Hepatocyte (in vitro differentiated cells): ENCODE data around the gene FAM25G.

ENCODE experiments used
- CTCF ChIP-seq: fragments of 200-600 bp; sonication (generic); IDR thresholded peaks from 2 replicates; pipeline ENCODE4 v1.5.1; 2016; ENCODE audit warnings: antibody characterized with exemption, mild to moderate bottlenecking; ENCODE audit not compliant: poor library complexity
- EZH2phosphoT487 ChIP-seq: fragments of 200-600 bp; sonication (generic); IDR thresholded peaks from one replicate; pipeline ENCODE4 v1.6.1; 2018; ENCODE audit warnings: antibody characterized with exemption, mild to moderate bottlenecking, low read depth, moderate library complexity; ENCODE audit not compliant: unreplicated experiment, severe bottlenecking

DNA sequence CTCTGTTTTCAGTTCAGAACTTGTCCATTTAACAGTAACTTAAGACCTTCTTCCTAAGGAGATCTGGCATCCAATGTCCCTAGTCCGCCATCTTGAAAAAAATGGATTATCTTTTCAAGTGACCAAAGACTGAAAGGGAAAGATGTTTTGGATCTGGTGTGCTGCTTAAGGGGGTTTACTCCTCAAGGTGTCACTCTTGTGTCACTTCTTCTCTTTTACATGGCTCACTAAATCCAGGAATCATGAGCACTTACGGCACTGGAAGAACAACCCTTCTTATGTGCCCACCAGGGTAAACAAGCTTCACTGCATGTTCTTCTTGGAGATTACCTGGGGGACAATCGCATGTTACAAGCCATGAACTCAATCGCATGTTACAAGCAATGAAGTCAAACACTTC, 51.3 kb downstream of the FAM25G start:
- TF ChIP-seq CTCF (no peak), EZH2phosphoT487 (no peak)
